Measurements from ENCODE around the gene RSPH1.
"Not testable (repeated sequence)": the region's sequence is repeated elsewhere in the genome, so short reads cannot be mapped to it uniquely, and the experiment has no call there.

RSPH1 gene

DNA sequence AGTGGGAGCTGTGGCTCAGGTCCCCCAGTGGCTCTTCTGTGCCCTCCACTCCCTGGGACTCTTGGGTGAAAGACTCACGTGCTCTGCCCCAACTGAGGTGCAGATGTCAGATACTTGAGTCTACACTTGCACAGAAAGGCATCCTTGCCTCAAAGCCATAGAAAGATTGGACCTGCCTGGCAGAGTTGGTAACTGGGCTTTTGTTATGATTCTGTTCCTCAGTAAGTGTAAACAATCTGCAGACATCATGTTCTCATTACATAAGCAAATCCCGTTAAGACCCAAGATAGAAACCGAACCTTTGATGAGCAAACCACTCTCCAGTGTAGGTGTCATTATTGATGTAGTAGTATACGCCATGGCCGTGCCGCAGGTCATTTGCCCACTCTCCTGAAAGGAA, 10.0 kb downstream of the RSPH1 start:
- DNase-seq (ENCODE audit: low spot score) = no peak

DNA sequence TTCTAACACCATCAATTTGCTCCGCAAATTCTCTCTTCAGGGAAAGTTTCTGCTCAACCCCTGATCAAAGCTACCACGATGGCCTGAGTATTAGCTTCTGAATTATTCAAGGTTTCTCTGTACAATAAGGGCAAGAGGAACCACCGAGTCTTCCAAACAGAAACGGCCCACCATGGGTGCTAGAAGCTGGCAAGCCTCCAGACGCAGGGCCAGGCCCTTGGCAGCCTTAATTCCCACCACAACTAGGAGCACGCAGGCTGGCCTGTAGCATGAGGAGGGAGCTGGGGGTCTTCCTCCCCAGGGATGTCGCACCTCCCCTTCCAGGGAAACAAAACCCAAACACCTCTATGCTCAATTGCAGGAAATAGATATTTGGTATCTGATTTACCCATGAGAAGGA, 11.1 kb downstream of the RSPH1 start:
- no peak for DNase-seq (ENCODE audit: low spot score)

DNA sequence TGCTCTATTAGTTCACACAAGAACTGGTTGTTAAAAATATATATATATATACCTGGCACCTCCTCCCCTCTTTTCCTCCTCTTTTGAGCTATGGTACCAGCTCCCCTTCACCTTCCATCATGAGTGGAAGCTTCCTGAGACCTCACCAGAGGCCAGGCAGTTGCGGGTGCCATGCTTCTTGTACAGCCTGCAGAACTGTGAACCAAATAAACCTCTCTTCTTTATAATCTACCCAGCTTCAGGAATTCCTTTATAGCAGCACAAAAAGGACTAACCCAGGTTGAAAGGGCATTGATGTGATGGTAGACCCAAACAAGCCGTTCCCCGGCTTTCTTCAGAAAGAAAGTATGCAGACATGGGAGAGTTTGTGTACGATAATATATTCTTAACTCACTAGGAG, 14.9 kb downstream of the RSPH1 start:
- no peak for DNase-seq (ENCODE audit: low spot score)

DNA sequence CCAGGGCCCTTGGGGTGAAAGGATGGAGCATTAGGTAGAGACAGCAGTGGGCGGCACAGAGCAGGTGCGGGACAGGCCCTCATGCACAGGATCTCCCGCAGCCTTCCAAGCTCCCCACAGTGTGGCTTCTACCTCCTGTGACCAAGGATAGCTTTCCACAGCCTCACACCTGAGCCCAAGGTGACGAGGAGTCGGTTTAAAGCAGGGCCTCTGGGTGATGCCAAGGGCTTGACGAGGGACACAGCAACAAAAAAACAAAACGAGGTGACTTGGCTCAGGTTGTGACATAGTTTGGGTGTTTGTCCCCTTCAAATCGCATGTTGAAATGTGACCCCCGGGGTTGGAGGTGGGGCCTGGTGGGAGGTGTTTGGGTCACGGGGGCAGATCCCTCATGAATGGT, 15.3 kb downstream of the RSPH1 start:
- no peak for DNase-seq (ENCODE audit: low spot score)

DNA sequence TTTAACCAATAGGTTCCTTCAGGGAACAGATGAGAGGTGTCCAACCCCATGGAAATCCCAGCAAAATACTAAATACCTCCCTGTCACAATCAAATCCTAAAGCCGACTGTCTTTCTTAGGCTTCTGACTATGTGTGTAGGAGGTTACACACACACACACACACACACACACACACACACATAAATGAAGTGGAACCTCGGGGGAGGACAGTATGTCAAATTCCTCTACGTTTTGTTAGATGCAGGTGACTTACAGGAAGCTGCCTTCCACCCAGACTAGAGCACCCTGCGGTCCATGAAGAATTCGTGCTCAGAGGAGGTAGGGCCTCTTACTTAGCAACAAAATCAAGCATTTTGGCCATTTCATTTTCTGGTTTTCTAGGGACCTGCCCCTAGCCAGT, 16.4 kb downstream of the RSPH1 start:
- no peak for DNase-seq (ENCODE audit: low spot score)

DNA sequence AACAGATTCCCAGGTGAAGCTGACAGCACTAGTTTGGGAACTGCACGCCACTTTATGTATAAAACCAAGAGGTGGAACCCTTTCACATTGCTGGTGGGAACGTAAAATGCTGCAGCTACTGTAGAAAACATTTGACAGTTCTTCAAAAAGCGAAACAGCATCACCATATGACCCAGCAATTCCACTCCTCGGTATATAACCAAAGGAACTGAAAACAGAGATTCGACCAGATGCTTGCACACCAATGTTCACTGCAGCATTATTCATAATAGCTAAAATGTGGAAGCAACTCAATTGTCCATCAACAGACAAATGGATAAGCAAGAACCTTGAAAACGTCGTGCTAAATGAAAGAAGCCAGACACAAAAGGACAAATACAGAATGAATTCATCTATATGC, 17.5 kb downstream of the RSPH1 start:
- DNase-seq (ENCODE audit: low spot score) = no peak

DNA sequence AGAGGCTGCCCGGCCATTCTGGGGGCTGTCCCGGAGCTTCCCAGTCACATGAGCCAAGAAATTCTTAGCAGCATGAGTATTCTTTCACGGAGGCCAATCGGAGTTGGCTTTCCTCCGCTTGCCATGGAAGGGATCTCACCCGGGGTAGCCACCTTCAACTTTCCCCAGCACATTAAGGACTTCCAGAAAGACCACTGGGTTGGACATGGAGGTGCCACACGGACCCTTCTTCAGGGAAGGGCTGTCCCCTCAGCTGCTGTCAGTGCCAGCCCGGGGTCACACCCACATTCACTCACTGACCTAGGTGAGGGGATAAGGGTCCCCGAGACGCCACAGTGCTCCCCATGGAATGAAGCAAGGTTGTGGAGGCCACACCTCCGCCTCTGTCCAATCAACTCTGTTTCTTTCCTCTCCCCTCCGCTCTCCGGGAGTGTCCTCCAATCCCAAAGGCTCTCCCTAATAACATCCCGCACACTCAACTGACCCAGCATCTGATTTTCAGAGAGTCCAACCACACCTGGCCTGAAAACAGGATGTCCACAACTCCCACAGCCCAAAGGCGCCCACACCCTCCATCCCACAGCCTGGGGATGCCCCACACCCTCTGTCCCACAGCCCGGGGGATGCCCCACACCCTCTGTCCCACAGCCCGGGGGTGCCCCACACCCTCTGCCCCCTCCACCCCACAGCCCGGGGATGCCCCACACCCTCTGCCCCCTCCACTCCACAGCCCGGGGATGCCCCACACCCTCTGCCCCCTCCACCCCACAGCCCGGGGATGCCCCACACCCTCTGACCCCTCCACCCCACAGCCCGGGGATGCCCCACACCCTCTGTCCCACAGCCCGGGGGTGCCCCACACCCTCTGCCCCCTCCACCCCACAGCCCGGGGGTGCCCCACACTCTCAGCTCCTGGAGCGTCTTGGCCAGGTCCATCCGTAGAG, 19.4 kb downstream of the RSPH1 start:
- DNase-seq (ENCODE audit: low spot score) = no peak

DNA sequence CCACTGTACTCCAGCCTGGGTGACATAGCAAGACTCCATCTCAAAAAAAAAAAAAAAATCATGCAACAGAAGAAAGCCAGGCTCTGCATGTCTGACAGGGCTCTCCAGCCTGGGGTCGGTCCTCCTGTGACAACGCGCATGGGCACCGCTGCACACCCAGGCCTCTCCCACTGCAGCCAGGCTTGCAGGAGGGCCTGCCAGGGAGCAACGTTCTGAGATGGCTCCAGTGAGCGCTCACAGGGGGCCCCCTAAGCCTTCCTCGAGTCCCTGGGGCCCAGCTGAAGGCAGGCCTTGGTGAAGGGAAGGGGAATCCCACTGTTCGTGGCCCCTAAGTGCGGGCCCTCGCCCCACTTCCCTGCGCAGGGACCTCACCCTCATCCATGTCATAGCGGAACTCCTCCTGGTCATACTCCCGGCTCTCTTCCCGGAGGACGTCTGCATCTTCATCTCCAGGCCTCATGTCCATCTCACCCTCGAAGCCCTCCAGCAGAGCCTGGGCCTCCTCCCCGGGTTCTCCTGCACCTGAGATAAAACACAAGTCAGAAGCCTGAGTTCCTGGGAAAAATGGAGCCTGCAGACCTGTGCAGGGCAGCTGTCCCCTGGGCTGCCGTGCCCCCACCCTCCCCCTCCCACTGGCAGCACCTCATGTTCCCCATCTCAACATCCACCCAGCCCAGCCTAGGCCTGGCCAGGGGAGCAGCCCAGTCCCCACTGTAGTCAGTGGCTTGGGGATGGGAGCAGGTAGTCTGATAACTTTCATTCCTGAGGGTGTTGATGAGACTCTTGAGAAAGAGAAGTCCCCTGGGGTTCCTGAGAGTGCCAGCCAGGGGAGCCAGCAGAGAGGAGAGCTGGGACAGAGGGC, 20.3 kb downstream of the RSPH1 start:
- no peak for DNase-seq (ENCODE audit: low spot score)

DNA sequence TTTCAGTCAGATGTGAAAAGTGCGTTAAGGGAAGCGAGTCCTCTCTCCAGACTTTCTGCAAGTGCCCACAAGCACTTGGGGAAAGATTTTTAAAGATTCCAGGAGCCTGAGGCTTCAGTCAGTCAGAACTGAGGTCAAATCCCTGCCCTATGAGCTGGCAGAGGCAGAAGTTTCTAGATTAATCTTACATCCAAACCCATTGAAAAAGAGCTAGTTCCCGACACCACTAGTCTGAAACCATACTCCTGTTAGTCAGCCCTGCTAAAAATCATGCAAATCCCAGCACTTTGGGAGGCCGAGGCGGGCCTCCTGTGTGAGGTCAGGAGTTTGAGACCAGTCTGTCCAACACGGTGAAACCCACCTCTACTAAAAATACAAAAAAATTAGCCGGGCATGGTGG, 21.0 kb downstream of the RSPH1 start:
- no peak for DNase-seq (ENCODE audit: low spot score)

DNA sequence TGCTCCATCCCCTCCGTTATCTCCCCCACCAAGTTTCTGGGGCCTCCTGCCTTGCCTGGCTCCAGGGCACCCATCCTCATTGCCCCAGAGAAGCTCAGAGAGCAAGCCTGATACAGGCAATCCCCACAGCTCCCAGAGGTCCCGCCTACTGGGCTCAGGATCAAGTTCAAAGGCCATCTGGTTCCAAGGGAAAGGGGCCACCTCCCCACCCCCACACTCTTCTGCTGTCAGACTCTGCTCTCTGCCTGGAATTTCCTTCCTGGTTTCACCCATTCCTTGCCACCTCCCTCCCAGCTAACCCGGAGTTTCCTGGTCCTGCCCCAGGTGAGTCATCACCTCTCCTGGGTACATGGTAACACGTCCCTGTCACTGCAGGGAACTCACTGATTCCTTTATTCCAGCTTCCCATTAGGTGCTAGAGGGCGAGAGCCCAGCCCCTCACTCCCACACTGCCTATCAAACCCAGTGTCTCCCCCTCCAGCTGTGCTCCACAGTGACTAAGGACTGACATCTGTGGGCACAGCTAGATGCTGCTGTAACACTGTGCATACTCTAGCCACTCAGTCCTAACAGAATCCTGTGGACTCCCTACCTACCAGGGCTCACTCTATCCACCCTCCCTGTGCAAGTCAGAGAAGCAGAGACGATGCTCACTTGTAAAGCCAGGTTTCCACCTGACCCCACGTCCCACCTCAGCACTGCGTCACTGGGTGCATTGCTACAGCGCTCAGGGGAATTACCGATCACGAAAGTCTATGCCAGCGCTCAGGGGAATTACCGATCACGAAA, 21.8 kb downstream of the RSPH1 start:
- peak; percentile 30 for DNase-seq (ENCODE audit: low spot score)

DNA sequence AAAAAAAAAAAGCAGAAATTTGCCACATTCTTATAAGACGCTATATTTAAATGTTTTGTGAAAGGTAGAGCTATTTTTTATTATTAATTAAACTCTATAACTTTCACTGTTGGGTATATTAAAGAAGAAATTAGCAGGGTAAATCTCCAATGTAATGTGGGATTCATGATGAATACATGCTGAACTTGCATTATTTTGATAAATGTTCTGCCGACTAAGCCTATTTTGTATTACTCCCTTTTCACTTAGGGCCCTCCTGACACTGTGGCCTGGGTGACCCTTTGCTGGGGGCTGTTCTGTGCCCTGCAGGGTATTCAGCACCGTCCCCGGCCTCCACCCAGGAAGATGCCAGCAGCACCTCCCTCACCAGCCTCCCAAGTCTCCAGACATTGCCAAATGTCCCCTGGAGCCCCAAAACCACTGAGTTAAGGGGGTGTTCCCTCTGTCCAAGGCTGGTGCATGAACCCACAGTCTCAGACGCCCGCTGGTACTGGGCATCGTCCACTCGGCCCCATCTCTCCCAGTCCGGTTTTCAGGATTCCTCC, 22.5 kb downstream of the RSPH1 start:
- no peak for DNase-seq (ENCODE audit: low spot score)

DNA sequence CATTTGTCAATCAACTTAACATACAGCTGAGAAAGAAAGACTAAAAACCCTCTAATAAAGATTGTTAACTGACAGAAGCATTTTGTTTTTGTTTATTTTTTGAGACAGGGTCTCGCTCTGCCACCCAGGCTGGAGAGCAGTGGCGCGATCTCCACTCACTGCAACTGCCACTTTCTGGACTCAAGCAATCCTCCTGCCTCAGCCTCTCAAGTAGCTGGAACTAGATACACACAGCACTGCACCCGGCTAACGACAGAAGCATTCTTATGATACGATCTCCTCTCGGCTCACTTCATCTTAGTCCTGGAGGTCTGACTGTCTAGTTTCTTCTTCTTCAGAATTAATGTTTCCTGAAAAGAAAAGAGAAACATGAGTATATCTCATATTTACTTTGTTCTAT, 23.5 kb downstream of the RSPH1 start:
- DNase-seq (ENCODE audit: low spot score) = no peak

DNA sequence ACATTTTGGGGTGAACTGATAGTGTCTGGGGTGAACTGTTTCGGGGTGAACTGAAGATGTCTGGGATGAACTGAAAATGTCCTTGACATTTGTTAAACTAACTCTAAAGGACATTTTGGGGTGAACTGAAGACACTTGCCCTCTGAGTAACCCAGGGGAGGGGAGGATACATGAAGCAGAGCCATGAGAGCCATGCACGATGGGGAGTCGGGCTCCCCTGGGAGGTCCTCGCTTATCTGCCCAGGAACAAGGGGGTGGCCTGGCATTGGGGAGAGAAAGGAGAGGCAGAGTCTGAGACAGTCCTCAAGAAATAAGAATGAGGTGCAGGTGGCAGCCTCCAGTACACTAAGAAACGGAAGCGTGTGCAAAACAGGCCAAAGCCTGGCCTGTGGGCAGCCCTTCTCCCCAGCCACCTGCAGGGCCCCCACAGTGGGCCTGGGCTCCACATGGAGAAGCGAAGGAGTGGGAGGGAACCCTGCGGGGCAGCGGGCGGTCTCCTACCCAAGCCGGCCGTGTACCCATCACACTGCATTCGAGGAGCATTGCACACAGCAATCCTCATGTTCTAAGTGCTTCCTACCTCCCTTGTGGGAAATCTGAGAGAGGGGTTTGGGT, 24.2 kb downstream of the RSPH1 start:
- DNase-seq (ENCODE audit: low spot score) = no peak

DNA sequence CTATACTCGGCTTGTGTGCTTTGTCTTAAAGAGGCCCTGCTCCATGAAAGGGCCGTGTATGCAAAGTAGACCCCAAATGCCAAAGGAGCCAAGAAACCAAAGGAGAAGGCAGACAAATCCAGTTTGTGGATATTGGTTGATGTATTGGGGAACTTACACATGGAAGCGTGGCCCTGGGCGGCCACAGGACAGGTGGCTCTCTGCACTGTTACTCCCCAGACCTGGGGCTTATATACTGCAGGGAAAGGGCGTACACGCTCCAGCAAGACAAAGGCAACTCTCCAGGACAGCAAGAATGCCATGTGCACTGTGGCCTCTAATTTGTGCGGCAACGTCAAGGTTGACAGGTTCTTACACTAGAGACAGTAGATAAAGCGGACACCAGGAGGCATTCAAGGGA, 24.8 kb downstream of the RSPH1 start:
- DNase-seq (ENCODE audit: low spot score) = no peak

DNA sequence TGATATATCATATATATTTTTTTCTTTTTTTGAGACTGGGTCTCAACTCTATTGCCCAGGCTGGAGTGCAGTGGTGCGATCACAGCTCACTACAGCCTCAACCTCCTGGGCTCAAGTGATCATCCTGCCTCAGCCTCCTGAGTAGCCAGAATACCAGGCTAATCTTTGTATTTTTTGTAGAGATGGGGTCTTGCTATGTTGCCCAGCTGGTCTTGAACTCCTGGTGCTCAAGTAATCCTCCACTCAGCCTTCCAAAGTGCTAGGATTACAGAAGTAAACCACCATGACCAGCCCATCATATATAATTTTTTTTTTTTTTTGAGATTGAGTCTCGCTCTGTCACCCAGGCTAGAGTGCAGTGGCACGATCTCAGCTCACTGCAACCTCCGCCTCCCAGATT, 26.3 kb downstream of the RSPH1 start:
- not testable (repeated sequence) for DNase-seq (ENCODE audit: low spot score)

DNA sequence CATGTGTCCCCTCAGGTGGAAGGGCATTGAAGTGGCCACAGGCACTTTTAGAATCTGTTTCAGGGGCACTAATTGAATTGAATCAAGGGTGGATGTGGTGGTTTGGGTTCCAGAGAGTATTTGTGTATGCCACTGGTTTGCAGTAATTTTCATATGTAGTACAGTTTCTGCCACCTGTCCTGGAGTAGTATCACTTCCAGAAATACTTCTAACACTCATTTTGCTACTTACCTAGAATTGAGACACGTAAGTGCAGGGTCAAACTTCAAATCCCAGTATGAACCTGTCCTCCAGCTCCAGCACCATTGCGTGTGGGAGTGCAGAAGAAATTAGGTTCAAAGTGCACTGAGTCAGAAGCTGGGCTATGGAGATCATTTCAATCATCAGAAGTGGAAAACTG, 26.8 kb downstream of the RSPH1 start:
- DNase-seq (ENCODE audit: low spot score) = no peak

DNA sequence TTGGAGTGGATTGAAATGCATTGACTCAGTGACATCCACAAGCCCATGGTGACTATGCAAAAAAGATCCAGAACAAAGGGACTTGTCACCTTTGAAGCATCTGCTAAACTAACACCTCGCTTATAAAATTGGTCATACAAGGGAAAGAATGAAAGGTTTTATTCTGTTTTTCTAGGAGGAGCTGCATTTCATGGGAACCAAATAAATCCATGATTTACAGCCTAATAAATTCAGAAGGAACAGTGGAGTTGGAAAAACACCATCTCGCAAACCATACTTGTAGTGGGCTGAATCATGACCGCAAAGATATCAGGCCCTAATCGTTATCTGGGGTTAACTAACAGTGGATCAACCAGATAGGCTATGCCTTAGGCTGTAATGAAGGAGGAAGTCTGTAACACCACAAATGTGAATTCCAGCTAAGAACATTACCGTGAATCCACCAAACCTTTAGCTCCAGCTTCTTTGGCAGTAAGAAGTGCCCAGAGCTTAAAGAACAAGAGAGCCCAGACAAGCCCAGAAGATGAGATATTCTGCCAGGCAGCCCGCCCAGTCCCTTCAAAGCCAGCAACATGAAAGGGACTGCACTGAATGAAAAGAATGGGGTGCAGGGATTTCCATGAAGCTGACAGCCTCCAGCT, 27.4 kb downstream of the RSPH1 start:
- no peak for DNase-seq (ENCODE audit: low spot score)

DNA sequence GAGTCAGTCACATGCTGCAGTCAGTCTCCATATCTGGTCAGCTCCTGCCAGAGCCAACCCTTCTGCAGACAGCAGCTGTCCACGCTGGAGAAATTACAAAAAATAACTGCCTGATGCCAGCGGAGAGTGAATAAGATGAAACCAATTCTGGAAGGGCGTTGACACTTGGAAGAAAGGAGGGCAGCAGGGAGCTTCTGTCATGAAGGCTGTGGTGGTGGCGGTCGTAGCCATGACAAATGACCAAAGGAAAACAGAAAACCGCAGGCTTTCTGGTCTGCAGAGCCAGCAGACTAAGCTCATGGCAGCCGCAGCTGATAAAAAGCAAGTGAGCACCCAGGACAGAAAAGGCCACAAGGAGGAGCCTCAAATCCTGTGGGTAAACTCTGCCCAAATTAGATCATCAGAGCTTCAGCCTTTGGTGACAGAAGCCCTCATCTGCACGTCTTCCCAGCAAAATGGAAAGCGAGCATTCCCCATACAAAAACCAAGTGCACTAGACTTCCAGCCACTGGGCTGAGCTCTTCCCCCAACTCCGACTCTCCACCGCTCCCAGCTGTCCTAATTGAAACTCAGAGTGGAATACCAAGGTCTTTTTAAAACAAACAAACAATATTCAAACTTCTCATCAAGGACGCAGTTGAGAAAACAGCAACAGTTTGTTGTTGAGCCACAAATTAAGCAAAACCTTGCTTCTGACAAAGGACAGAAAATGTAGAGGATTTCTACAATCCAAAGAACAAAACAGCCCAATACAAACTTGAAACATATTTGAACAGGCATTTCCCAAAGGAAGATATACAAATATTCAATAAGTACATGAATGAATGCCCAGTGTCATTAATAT, 28.7 kb downstream of the RSPH1 start:
- DNase-seq (ENCODE audit: low spot score) = peak; percentile 27

DNA sequence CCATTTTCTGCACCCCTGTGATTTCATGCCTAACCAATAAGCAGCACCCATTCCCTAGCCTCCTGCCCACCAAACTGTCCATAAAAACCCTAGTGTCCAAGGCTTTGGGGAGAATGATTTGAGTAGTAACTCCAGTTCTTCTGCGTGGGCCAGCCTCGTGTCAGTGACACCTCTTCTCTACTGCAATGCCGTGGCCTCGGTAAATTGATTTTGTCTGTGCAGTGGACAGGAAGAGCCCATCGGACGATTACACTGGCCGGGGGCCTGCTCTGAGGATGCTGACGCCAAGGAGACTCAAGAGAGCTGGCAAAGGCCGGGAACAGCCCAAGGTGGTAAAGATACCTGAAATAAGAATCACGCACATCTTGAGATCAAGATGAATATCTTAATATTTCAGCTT, 29.3 kb downstream of the RSPH1 start:
- DNase-seq (ENCODE audit: low spot score) = no peak

DNA sequence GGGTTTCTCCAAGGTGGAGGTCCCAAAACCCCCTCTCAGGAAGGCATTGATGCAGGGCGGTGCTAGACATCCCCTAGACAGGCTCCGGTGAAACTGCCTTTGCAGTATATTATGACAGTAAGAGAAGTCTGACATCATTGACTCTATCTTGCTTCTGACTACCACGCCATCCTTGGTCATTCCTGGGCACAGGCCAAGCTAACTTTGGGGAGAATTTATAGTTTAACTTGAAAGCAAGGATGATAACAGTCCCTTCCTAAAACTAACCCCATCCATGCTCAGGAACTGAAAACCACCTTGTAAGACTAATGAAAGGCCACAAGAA, 30.3 kb downstream of the RSPH1 start:
- no peak for DNase-seq (ENCODE audit: low spot score)
